GM08714 (cell line): ENCODE data around the gene GGACT.
A peak's percentile ranks its signal among the peaks of the same experiment; 100 is the strongest.

Experiments used
- H3K4me3 ChIP-seq: fragments of 200-500 bp; sonication (Bioruptor generic); 2 replicates; pipeline ENCODE4 v1.5.1; 2014; ENCODE audit warnings: mild to moderate bottlenecking, low read length, inconsistent platforms
- ZNF274 ChIP-seq: IDR thresholded peaks from 2 replicates; pipeline ENCODE4 v1.6.1; 2012; ENCODE audit warnings: mild to moderate bottlenecking, low read depth, low read length

Gene GGACT

GRCh38 chr13:100510208-100510957 is 78.2 kb downstream of the GGACT start:
- no peak overlapping the region for H3K4me3 ChIP-seq
- TF ChIP-seq ZNF274, result no peak

- H3K4me3 ChIP-seq, result no peak overlapping the region
Measured at GRCh38 chr13:100508996-100509395, 79.6 kb downstream of the GGACT start.

GRCh38 chr13:100508455-100508854 is 80.1 kb downstream of the GGACT start:
- H3K4me3 ChIP-seq, result no peak overlapping the region
- TF ChIP-seq ZNF274, result no peak

More at GRCh38 chr13:100508996-100509395, 79.6 kb downstream of the GGACT start:
- TF ChIP-seq ZNF274, result no peak

- peak overlapping the region; percentile 43; the same call in 1 of the 2 replicates for H3K4me3 ChIP-seq
- TF ChIP-seq ZNF274, result no peak
Measured at GRCh38 chr13:100506600-100507422, 81.8 kb downstream of the GGACT start.

GRCh38 chr13:100506154-100506553 is 82.4 kb downstream of the GGACT start:
- peak overlapping the region; percentile 43; the same call in 1 of the 2 replicates for H3K4me3 ChIP-seq
- TF ChIP-seq ZNF274, result no peak

- TF ChIP-seq ZNF274, result no peak
Measured at GRCh38 chr13:100503622-100504021, 85.0 kb downstream of the GGACT start.

GRCh38 chr13:100502446-100502845 is 86.1 kb downstream of the GGACT start:
- no peak for TF ChIP-seq ZNF274

More at GRCh38 chr13:100503622-100504021, 85.0 kb downstream of the GGACT start:
- H3K4me3 ChIP-seq, result no peak overlapping the region

GRCh38 chr13:100497389-100497788 is 91.2 kb downstream of the GGACT start:
- no peak for TF ChIP-seq ZNF274
- H3K4me3 ChIP-seq, result no peak overlapping the region

More at GRCh38 chr13:100502446-100502845, 86.1 kb downstream of the GGACT start:
- H3K4me3 ChIP-seq, result no peak overlapping the region

GRCh38 chr13:100495455-100495854 is 93.1 kb downstream of the GGACT start:
- H3K4me3 ChIP-seq, result no peak overlapping the region
- no peak for TF ChIP-seq ZNF274

GRCh38 chr13:100493418-100493817 is 95.2 kb downstream of the GGACT start:
- H3K4me3 ChIP-seq, result no peak overlapping the region
- TF ChIP-seq ZNF274, result no peak

- H3K4me3 ChIP-seq, result no peak overlapping the region
- TF ChIP-seq ZNF274, result no peak
Measured at GRCh38 chr13:100491164-100491842, 97.3 kb downstream of the GGACT start.

- no peak overlapping the region for H3K4me3 ChIP-seq
- no peak for TF ChIP-seq ZNF274
Measured at GRCh38 chr13:100490692-100491091, 97.9 kb downstream of the GGACT start.

- no peak for TF ChIP-seq ZNF274
- no peak overlapping the region for H3K4me3 ChIP-seq
Measured at GRCh38 chr13:100485265-100485664, 103.3 kb downstream of the GGACT start.

GRCh38 chr13:100484702-100485101 is 103.9 kb downstream of the GGACT start:
- no peak for TF ChIP-seq ZNF274
- H3K4me3 ChIP-seq, result no peak overlapping the region
